Liver (tissue), 9 donors: ENCODE data around the gene NXPH2. TPM values are rescaled to one million over a fixed set of nuclear protein-coding genes. Genes with fewer than 3 reads are reported as not detected.

Source experiments
- DNase-seq: peaks from one replicate; pipeline ENCODE4 v3.0.0-alpha.2; 2017; ENCODE audit warnings: low spot score
- H3K27ac ChIP-seq, 2 donors: one replicate each; pipeline ENCODE4 v1.7.0; 2013; ENCODE audit warnings: inconsistent platforms in 2 of 2, low read length in 2 of 2, control low read depth in 1 of 2, low read depth in 1 of 2, mild to moderate bottlenecking in 1 of 2
- H3K27me3 ChIP-seq, 4 donors: one replicate each; pipeline versions ENCODE4 v1.6.1 to v1.7.0; 2013; ENCODE audit warnings: low read length in 3 of 4, inconsistent platforms in 1 of 4, mild to moderate bottlenecking in 1 of 4, moderate library complexity in 1 of 4; ENCODE audit not compliant: control insufficient read depth in 4 of 4, insufficient read depth in 4 of 4
- H3K36me3 ChIP-seq, 4 donors: one replicate each; pipeline versions ENCODE4 v1.6.1 to v1.7.0; 2013; ENCODE audit warnings: low read length in 3 of 4, mild to moderate bottlenecking in 3 of 4, low read depth in 1 of 4, moderate library complexity in 1 of 4; ENCODE audit not compliant: control insufficient read depth in 4 of 4, insufficient read depth in 3 of 4
- H3K4me1 ChIP-seq, 4 donors: one replicate each; pipeline versions ENCODE4 v1.6.1 to v1.7.0; 2013; ENCODE audit warnings: low read length in 3 of 4, mild to moderate bottlenecking in 3 of 4, moderate library complexity in 1 of 4; ENCODE audit not compliant: control insufficient read depth in 4 of 4, insufficient read depth in 4 of 4
- H3K4me3 ChIP-seq, 3 donors: one replicate each; pipeline versions ENCODE4 v1.6.1 to v1.7.0; 2013; ENCODE audit warnings: low read length in 3 of 3, control low read depth in 1 of 3, low read depth in 1 of 3, mild to moderate bottlenecking in 1 of 3
- H3K9ac ChIP-seq, 2 donors: one replicate each; pipeline ENCODE4 v1.7.0; 2013; ENCODE audit warnings: low read length in 2 of 2, mild to moderate bottlenecking in 2 of 2, moderate library complexity in 2 of 2, control low read depth in 1 of 2, low read depth in 1 of 2
- H3K9me3 ChIP-seq, 4 donors: one replicate each; pipeline versions ENCODE4 v1.6.1 to v1.7.0; 2013; ENCODE audit warnings: low read length in 3 of 4; ENCODE audit not compliant: control insufficient read depth in 4 of 4
- EGR1 ChIP-seq, 2 donors: IDR thresholded peaks; 2 replicates each; pipeline ENCODE4 v1.6.1; 2016 to 2018; ENCODE audit warnings: antibody characterized with exemption in 2 of 2, low read depth in 2 of 2
- FOXA1 ChIP-seq: IDR thresholded peaks from 2 replicates; pipeline ENCODE4 v1.6.1; 2016; ENCODE audit warnings: antibody characterized with exemption
- FOXA2 ChIP-seq: IDR thresholded peaks from 2 replicates; pipeline ENCODE4 v1.6.1; 2016; ENCODE audit warnings: antibody characterized with exemption
- GABPA ChIP-seq, 2 donors: IDR thresholded peaks in 1 of 2; conservative IDR thresholded peaks in 1 of 2; 2 replicates each; pipeline ENCODE4 v1.6.1; 2016; ENCODE audit warnings: antibody characterized with exemption in 2 of 2, mild to moderate bottlenecking in 1 of 2, moderate library complexity in 1 of 2
- HNF4A ChIP-seq, 2 donors: conservative IDR thresholded peaks; 2 replicates each; pipeline ENCODE4 v1.6.1; 2016; ENCODE audit warnings: antibody characterized with exemption in 2 of 2, mild to moderate bottlenecking in 2 of 2
- HNF4G ChIP-seq: IDR thresholded peaks from 2 replicates; pipeline ENCODE4 v1.6.1; 2016; ENCODE audit warnings: antibody characterized with exemption
- JUND ChIP-seq, 2 donors: IDR thresholded peaks; 2 replicates each; pipeline ENCODE4 v1.6.1; 2016; ENCODE audit warnings: antibody characterized with exemption in 2 of 2
- NR2F2 ChIP-seq: IDR thresholded peaks from 2 replicates; pipeline ENCODE4 v1.6.1; 2016; ENCODE audit warnings: antibody characterized with exemption
- RAD21 ChIP-seq, 2 donors: IDR thresholded peaks; 2 replicates each; pipeline ENCODE4 v1.6.1; 2016; ENCODE audit warnings: antibody characterized with exemption in 2 of 2, mild to moderate bottlenecking in 2 of 2
- REST ChIP-seq: IDR thresholded peaks from 2 replicates; pipeline ENCODE4 v1.6.1; 2016; ENCODE audit warnings: antibody characterized with exemption, mild to moderate bottlenecking
- RXRA ChIP-seq, 2 donors: IDR thresholded peaks; 2 replicates each; pipeline ENCODE4 v1.6.1; 2017 to 2018; ENCODE audit warnings: antibody characterized with exemption in 2 of 2, mild to moderate bottlenecking in 1 of 2
- SP1 ChIP-seq: IDR thresholded peaks from 2 replicates; pipeline ENCODE4 v1.6.1; 2018; ENCODE audit warnings: antibody characterized with exemption, mild to moderate bottlenecking
- TAF1 ChIP-seq: conservative IDR thresholded peaks from 2 replicates; pipeline ENCODE4 v1.6.1; 2016; ENCODE audit warnings: antibody characterized with exemption, mild to moderate bottlenecking
- YY1 ChIP-seq: IDR thresholded peaks from 2 replicates; pipeline ENCODE4 v1.6.1; 2016; ENCODE audit warnings: antibody characterized with exemption, mild to moderate bottlenecking
- WGBS: extraction: QIAGEN DNeasy Blood & Tissue Kit; methylation state at CpG from one replicate; pipeline ENCODE4 v1.1.7; 2013; 5-methylcytosine and 5-hydroxymethylcytosine counted together
- polyA plus RNA-seq, 2 donors: library from polyadenylated mRNA; stranded (reverse) in 1 of 2; unstranded in 1 of 2; fragments of 200-250 nt in 1 of 2; fragments of >200 nt in 1 of 2; fragmentation: Nextera tagmentation in 1 of 2; extraction: Ambion mirVana in 1 of 2; gene quantifications; one replicate each; pipeline versions ENCODE4 v1.2.1 to v1.2.3, GENCODE V29; 2013 to 2015
- total RNA-seq, 2 donors: library from RNA; depleted of rRNA; stranded (reverse); fragments of >200 nt; gene quantifications; one replicate each; pipeline ENCODE4 v1.2.3, GENCODE V29; 2014
- TF ChIP-seq, protein P1 (sequence below): IDR thresholded peaks from 2 replicates; pipeline ENCODE4 v1.6.1; 2016; ENCODE audit warnings: antibody characterized with exemption
- TF ChIP-seq, protein P2 (sequence below): IDR thresholded peaks from 2 replicates; pipeline ENCODE4 v1.6.1; 2016; ENCODE audit warnings: antibody characterized with exemption
- donor health status: healthy.
- donor health status: healthy.
- donor health status: healthy.
- donor health status: healthy.
- donor health status: healthy.

NXPH2 gene
- total and polyA plus RNA-seq, 4 donors, result 0.15 to 0.19 TPM; not detected in 2

GRCh38 chr2:138724729-138725459 is 55.3 kb downstream of the NXPH2 start:
- WGBS, result 45% methylated on average over 2 of the region's 2 CpGs
- H3K9me3 ChIP-seq, result no peaks in the 10 kb centered on the region

DNA sequence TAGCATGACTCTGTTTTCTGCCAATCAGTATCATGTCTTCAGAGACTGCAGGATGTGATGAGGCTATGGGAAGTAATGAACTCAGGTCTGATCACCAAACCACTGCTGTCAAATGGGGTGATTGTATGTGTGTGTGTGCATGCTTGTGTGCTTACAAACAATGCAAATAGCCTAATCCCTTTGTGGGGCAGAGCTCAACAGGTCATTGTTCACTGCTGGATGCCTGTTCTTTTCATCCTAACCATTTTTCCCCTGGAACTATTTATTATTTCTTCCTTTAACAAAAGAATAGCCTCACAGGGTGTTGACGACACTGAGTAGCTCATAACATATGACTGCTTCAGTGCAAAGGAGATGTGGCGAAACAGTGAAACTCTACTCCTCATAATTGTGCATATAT is 55.9 kb downstream of the NXPH2 start:
- H3K9ac ChIP-seq, result no peak overlapping the region
- TF ChIP-seq FOXA1, result no peak
- TF ChIP-seq TAF1, result no peak
- no peaks in the 10 kb centered on the region for H3K9me3 ChIP-seq
- 92% methylated on average over 2 of the region's 2 CpGs for WGBS
- no peak for DNase-seq
- no peak overlapping the region for H3K27ac ChIP-seq
- peaks cover 0 to 14% (median 13%) of the 10 kb centered on the region in 4 donors for H3K4me1 ChIP-seq
- H3K27me3 ChIP-seq, result no peaks in the 10 kb centered on the region
- no peaks in the 10 kb centered on the region for H3K36me3 ChIP-seq
- no peak overlapping the region for H3K4me3 ChIP-seq

More at GRCh38 chr2:138724729-138725459, 55.3 kb downstream of the NXPH2 start:
- Histone ChIP-seq H3K36me3 (no peaks in the 10 kb centered on the region), H3K4me3 (no peak overlapping the region), H3K27me3 (no peaks in the 10 kb centered on the region), H3K27ac (no peak overlapping the region), H3K9ac (no peak overlapping the region), H3K4me1 (peaks cover 0 to 14% (median 13%) of the 10 kb centered on the region in 4 donors)
- TF ChIP-seq FOXA2, result no peak
- TF ChIP-seq TAF1, result no peak
- TF ChIP-seq RXRA (IDR thresholded peaks at IDR 0.05), result no peak
- TF ChIP-seq, protein P1, sequence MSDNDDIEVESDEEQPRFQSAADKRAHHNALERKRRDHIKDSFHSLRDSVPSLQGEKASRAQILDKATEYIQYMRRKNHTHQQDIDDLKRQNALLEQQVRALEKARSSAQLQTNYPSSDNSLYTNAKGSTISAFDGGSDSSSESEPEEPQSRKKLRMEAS, result no peak
- TF ChIP-seq HNF4G, result no peak
- TF ChIP-seq YY1, result no peak
- TF ChIP-seq FOXA1, result no peak
- TF ChIP-seq RAD21 (IDR thresholded peaks at IDR 0.05), result no peak
- TF ChIP-seq GABPA (IDR thresholded peaks at IDR 0.05 in 1 of 2, conservative IDR thresholded peaks at IDR 0.05 in 1 of 2), result no peak
- TF ChIP-seq EGR1 (IDR thresholded peaks at IDR 0.05; ENCODE audit: low read depth in 2 of 2), result no peak
- no peak for TF ChIP-seq SP1
- TF ChIP-seq JUND (IDR thresholded peaks at IDR 0.05), result no peak
- DNase-seq, result no peak

GRCh38 chr2:138723196-138723987 is 56.8 kb downstream of the NXPH2 start:
- DNase-seq, result no peak

More at GRCh38 chr2:138723196-138723987, 56.8 kb downstream of the NXPH2 start:
- no peaks in the 10 kb centered on the region for H3K27me3 ChIP-seq
- H3K36me3 ChIP-seq, result no peaks in the 10 kb centered on the region
- 93% methylated on average over 7 of the region's 7 CpGs for WGBS
- peaks cover 0 to 14% (median 13%) of the 10 kb centered on the region in 4 donors for H3K4me1 ChIP-seq
- H3K27ac ChIP-seq, result no peak overlapping the region
- H3K9me3 ChIP-seq, result no peaks in the 10 kb centered on the region
- no peak overlapping the region for H3K4me3 ChIP-seq
- TF ChIP-seq FOXA2 (no peak), NR2F2 (no peak), SP1 (no peak), FOXA1 (no peak), TAF1 (no peak), RAD21 (IDR thresholded peaks at IDR 0.05) (no peak), EGR1 (IDR thresholded peaks at IDR 0.05; ENCODE audit: low read depth in 2 of 2) (no peak), YY1 (no peak), GABPA (IDR thresholded peaks at IDR 0.05 in 1 of 2, conservative IDR thresholded peaks at IDR 0.05 in 1 of 2) (no peak), HNF4A (conservative IDR thresholded peaks at IDR 0.05) (no peak), HNF4G (no peak), REST (no peak)
- TF ChIP-seq, protein P1, result no peak
- TF ChIP-seq, protein P2, sequence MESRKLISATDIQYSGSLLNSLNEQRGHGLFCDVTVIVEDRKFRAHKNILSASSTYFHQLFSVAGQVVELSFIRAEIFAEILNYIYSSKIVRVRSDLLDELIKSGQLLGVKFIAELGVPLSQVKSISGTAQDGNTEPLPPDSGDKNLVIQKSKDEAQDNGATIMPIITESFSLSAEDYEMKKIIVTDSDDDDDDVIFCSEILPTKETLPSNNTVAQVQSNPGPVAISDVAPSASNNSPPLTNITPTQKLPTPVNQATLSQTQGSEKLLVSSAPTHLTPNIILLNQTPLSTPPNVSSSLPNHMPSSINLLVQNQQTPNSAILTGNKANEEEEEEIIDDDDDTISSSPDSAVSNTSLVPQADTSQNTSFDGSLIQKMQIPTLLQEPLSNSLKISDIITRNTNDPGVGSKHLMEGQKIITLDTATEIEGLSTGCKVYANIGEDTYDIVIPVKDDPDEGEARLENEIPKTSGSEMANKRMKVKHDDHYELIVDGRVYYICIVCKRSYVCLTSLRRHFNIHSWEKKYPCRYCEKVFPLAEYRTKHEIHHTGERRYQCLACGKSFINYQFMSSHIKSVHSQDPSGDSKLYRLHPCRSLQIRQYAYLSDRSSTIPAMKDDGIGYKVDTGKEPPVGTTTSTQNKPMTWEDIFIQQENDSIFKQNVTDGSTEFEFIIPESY, result no peak
- no peak overlapping the region for H3K9ac ChIP-seq
